ENCODE results near the gene PDGFRA.
"Not testable (repeated sequence)": the region's sequence is repeated elsewhere in the genome, so short reads cannot be mapped to it uniquely, and the experiment has no call there.

The PDGFRA gene

GRCh38 chr4:54322818-54323417 lies 93.8 kb downstream of the PDGFRA start:
- DNase-seq = peak; percentile 86

- DNase-seq = no peak
Measured at GRCh38 chr4:54330896-54331295, 101.8 kb downstream of the PDGFRA start.

GRCh38 chr4:54332542-54332941 lies 103.4 kb downstream of the PDGFRA start:
- no peak for DNase-seq

- DNase-seq = no peak
Measured at GRCh38 chr4:54333657-54334056, 104.6 kb downstream of the PDGFRA start.

GRCh38 chr4:54334769-54335168 lies 105.7 kb downstream of the PDGFRA start:
- not testable (repeated sequence) for DNase-seq

- no peak for DNase-seq
Measured at GRCh38 chr4:54337009-54337408, 107.9 kb downstream of the PDGFRA start.

GRCh38 chr4:54342067-54342466 lies 113.0 kb downstream of the PDGFRA start:
- not testable (repeated sequence) for DNase-seq

All from NCI-H1436 (cell line).